ENCODE data around the gene IL12RB1.

DNA sequence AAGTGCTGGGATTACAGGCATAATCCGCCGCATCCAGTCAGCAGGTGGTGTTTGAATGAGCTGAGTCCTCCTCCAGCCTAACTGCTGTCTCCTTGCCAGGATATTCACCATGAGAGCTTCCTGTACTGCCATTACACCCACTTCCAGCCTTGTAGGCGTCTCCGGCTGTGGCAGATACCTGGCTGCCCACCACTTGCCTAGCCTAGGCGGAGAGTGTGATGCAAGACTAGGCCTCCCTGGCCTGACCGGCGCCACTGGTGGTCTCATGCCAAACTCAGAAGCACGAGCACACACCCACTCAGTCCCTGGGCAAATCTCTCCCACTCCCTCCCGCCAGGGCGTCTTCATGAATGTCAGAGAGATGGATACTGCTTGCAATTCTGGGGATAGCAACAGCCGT is 16.6 kb downstream of the IL12RB1 start:
- TF ChIP-seq, protein P1, sequence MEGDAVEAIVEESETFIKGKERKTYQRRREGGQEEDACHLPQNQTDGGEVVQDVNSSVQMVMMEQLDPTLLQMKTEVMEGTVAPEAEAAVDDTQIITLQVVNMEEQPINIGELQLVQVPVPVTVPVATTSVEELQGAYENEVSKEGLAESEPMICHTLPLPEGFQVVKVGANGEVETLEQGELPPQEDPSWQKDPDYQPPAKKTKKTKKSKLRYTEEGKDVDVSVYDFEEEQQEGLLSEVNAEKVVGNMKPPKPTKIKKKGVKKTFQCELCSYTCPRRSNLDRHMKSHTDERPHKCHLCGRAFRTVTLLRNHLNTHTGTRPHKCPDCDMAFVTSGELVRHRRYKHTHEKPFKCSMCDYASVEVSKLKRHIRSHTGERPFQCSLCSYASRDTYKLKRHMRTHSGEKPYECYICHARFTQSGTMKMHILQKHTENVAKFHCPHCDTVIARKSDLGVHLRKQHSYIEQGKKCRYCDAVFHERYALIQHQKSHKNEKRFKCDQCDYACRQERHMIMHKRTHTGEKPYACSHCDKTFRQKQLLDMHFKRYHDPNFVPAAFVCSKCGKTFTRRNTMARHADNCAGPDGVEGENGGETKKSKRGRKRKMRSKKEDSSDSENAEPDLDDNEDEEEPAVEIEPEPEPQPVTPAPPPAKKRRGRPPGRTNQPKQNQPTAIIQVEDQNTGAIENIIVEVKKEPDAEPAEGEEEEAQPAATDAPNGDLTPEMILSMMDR (IDR thresholded peaks at IDR 0.05), result no peak
- no peak for TF ChIP-seq POLR2A (IDR thresholded peaks at IDR 0.05)

Data from thyroid gland (tissue), 4 donors.